Measurements from ENCODE around the gene MICAL2. TPM values are rescaled to one million over a fixed set of nuclear protein-coding genes. Genes with fewer than 3 reads are reported as not detected.

Gene MICAL2
- total and polyA plus RNA-seq, 2 donors (not counting 1 experiment from before 2014, with no cell fraction given): 0.32 to 0.40 TPM

GRCh38 chr11:12284316-12285050 lies 174.1 kb downstream of the MICAL2 start:
- H3K36me3 ChIP-seq (replicated peaks in 1 of 2; ENCODE audit: control extremely low read depth in 1 of 2, control insufficient read depth in 1 of 2, extremely low read depth in 1 of 2, insufficient read depth in 2 of 2, low read length in 1 of 2): no peaks in the 10 kb centered on the region
- intact Hi-C loops (cut with micrococcal nuclease): no loop called here
- no peak for TF ChIP-seq CTCF (IDR thresholded peaks at IDR 0.05)
- no peak for TF ChIP-seq EZH2 (IDR thresholded peaks at IDR 0.05; ENCODE audit: borderline replicate concordance, insufficient read depth, low read depth, low read length, poor library complexity, severe bottlenecking)
- no peaks in the 10 kb centered on the region for H3K4me1 Mint-ChIP-seq
- H3K27me3 ChIP-seq (replicated peaks in 1 of 4; ENCODE audit: control extremely low read depth in 1 of 4, control insufficient read depth in 3 of 4, insufficient read depth in 4 of 4, low read length in 3 of 4): peaks cover 0 to 3% (median 0%) of the 10 kb centered on the region in 4 experiments
- ChIA-PET CTCF (interaction anchor here (0.6 to 1.4 kb wide), 7 partner anchors 11 to 591 kb away, joined by 3 to 6 read pairs (median 3); no protein-coding TSS in a partner anchor), POLR2A (no interaction called here)
- peaks cover 0 to 10% (median 0%) of the 10 kb centered on the region in 3 donors for H3K9me3 ChIP-seq (ENCODE audit: control extremely low read depth in 1 of 3, control insufficient read depth in 2 of 3, insufficient read depth in 1 of 3, low read length in 2 of 3)
- H3K4me3 Mint-ChIP-seq: no peak overlapping the region
- H3K4me1 ChIP-seq (ENCODE audit: control insufficient read depth in 2 of 2, insufficient read depth in 2 of 2, low read length in 2 of 2): no peaks in the 10 kb centered on the region
- H3K79me2 ChIP-seq (ENCODE audit: control insufficient read depth, insufficient read depth, low read length): no peaks in the 10 kb centered on the region
- H4K20me1 ChIP-seq (ENCODE audit: control insufficient read depth, insufficient read depth, low read length, poor library complexity, severe bottlenecking): no peaks in the 10 kb centered on the region
- no peak for DNase-seq
- WGBS (ENCODE audit: insufficient coverage): 100% methylated on average over 1 of the region's 4 CpGs
- H3K4me3 ChIP-seq (ENCODE audit: control extremely low read depth in 1 of 5, extremely low read depth in 1 of 5, insufficient read depth in 1 of 5, low read depth in 2 of 5, low read length in 4 of 5): no peak overlapping the region
- no peak overlapping the region for H2AFZ ChIP-seq (ENCODE audit: insufficient read depth, low read depth, low read length, poor library complexity, severe bottlenecking)
- no peaks in the 10 kb centered on the region for H3K9me3 Mint-ChIP-seq (ENCODE audit: insufficient read depth)
- no peak overlapping the region for H3K27ac Mint-ChIP-seq
- H3K9ac ChIP-seq (ENCODE audit: low read length): no peak overlapping the region
- ATAC-seq (ENCODE audit: low read depth): no peak
- H3K27ac ChIP-seq (ENCODE audit: low read length in 2 of 2): no peak overlapping the region
- no peak overlapping the region for H3K4me2 ChIP-seq (replicated peaks; ENCODE audit: low read depth, low read length, poor library complexity, severe bottlenecking)
- peaks cover 5% of the 10 kb centered on the region for H3K27me3 Mint-ChIP-seq

GRCh38 chr11:12285106-12285505 lies 174.7 kb downstream of the MICAL2 start:
- Mint-ChIP-seq H3K4me3 (no peak overlapping the region), H3K4me1 (peaks cover 5% of the 10 kb centered on the region), H3K9me3 (ENCODE audit: insufficient read depth) (no peaks in the 10 kb centered on the region), H3K27me3 (peaks cover 5% of the 10 kb centered on the region), H3K27ac (no peak overlapping the region)
- H4K20me1 ChIP-seq (ENCODE audit: control insufficient read depth, insufficient read depth, low read length, poor library complexity, severe bottlenecking): no peaks in the 10 kb centered on the region
- WGBS (ENCODE audit: insufficient coverage): no CpG with 5 or more reads among the region's 4 CpGs
- H3K9ac ChIP-seq (ENCODE audit: low read length): no peak overlapping the region
- H3K4me2 ChIP-seq (replicated peaks; ENCODE audit: low read depth, low read length, poor library complexity, severe bottlenecking): no peak overlapping the region
- no peaks in the 10 kb centered on the region for H3K79me2 ChIP-seq (ENCODE audit: control insufficient read depth, insufficient read depth, low read length)
- ChIA-PET CTCF (interaction anchor here (1.0 to 1.4 kb wide), 4 partner anchors 12 to 240 kb away, joined by 3 to 6 read pairs (median 4); no protein-coding TSS in a partner anchor), POLR2A (no interaction called here)
- peak; percentile 0 for DNase-seq
- H3K27ac ChIP-seq (ENCODE audit: low read length in 2 of 2): no peak overlapping the region
- ATAC-seq (ENCODE audit: low read depth): no peak
- H3K4me1 ChIP-seq (ENCODE audit: control insufficient read depth in 2 of 2, insufficient read depth in 2 of 2, low read length in 2 of 2): peaks cover 3 to 5% of the 10 kb centered on the region in 2 donors
- intact Hi-C loops (cut with micrococcal nuclease): no loop called here
- H3K27me3 ChIP-seq (replicated peaks in 1 of 4; ENCODE audit: control extremely low read depth in 1 of 4, control insufficient read depth in 3 of 4, insufficient read depth in 4 of 4, low read length in 3 of 4): peaks cover 0 to 3% (median 0%) of the 10 kb centered on the region in 4 experiments
- H2AFZ ChIP-seq (ENCODE audit: insufficient read depth, low read depth, low read length, poor library complexity, severe bottlenecking): no peak overlapping the region
- peaks cover 0 to 10% (median 0%) of the 10 kb centered on the region in 3 donors for H3K9me3 ChIP-seq (ENCODE audit: control extremely low read depth in 1 of 3, control insufficient read depth in 2 of 3, insufficient read depth in 1 of 3, low read length in 2 of 3)
- no peak overlapping the region for H3K4me3 ChIP-seq (ENCODE audit: control extremely low read depth in 1 of 5, extremely low read depth in 1 of 5, insufficient read depth in 1 of 5, low read depth in 2 of 5, low read length in 4 of 5)
- no peaks in the 10 kb centered on the region for H3K36me3 ChIP-seq (replicated peaks in 1 of 2; ENCODE audit: control extremely low read depth in 1 of 2, control insufficient read depth in 1 of 2, extremely low read depth in 1 of 2, insufficient read depth in 2 of 2, low read length in 1 of 2)
- TF ChIP-seq EZH2 (IDR thresholded peaks at IDR 0.05; ENCODE audit: borderline replicate concordance, insufficient read depth, low read depth, low read length, poor library complexity, severe bottlenecking): no peak
- no peak for TF ChIP-seq CTCF (IDR thresholded peaks at IDR 0.05)

Data from B cell (primary cell).